Measurements from ENCODE around the gene SLC5A5. TPM values are rescaled to one million over a fixed set of nuclear protein-coding genes. Genes with fewer than 3 reads are reported as not detected.

SLC5A5 gene
- total RNA-seq, 3 donors from 2014 or later (not counting 1 experiment from before 2014, with no cell fraction given) = 0.25 to 0.43 (median 0.26) TPM

- H3K4me3 ChIP-seq (ENCODE audit: low read length) = peak overlapping the region; percentile 6
- H3K4me1 Mint-ChIP-seq = peaks cover 0 to 19% of the 10 kb centered on the region in 2 donors
- H3K9me3 Mint-ChIP-seq = no peaks in the 10 kb centered on the region
- intact Hi-C loops (cut with micrococcal nuclease) = no loop called here
- H3K27me3 ChIP-seq (ENCODE audit: control insufficient read depth, insufficient read depth, low read length) = peaks cover 18% of the 10 kb centered on the region
- peak overlapping the region; percentile 64 for H3K4me3 Mint-ChIP-seq
- 3% methylated on average over 61 of the region's 61 CpGs for WGBS (ENCODE audit: insufficient coverage)
- H3K9me3 ChIP-seq (ENCODE audit: control insufficient read depth, insufficient read depth, low read length) = no peaks in the 10 kb centered on the region
- H3K36me3 ChIP-seq (ENCODE audit: control insufficient read depth, insufficient read depth, low read length) = no peaks in the 10 kb centered on the region
- no peak overlapping the region for H3K27ac Mint-ChIP-seq
- peaks cover 6 to 19% of the 10 kb centered on the region in 2 donors for H3K27me3 Mint-ChIP-seq (ENCODE audit: low read depth in 2 of 2)
- TF ChIP-seq CTCF (IDR thresholded peaks at IDR 0.05) = no peak
- DNase-seq (peak; percentile 28 to 55), ATAC-seq (peak; percentile 20 to 37 (median 33))
- no peak overlapping the region for H3K27ac ChIP-seq (ENCODE audit: low read length)
- H3K4me1 ChIP-seq (ENCODE audit: control insufficient read depth, insufficient read depth, low read length) = peaks cover 29% of the 10 kb centered on the region
- H3K36me3 Mint-ChIP-seq = no peaks in the 10 kb centered on the region
Observed at GRCh38 chr19:17872251-17873001, 681 bp downstream of the SLC5A5 start.

- intact Hi-C loops (cut with micrococcal nuclease) = no loop called here
- Mint-ChIP-seq H3K4me3 (peak overlapping the region; percentile 64), H3K27me3 (ENCODE audit: low read depth in 2 of 2) (peaks cover 6 to 16% of the 10 kb centered on the region in 2 donors), H3K4me1 (peaks cover 0 to 19% of the 10 kb centered on the region in 2 donors), H3K36me3 (no peaks in the 10 kb centered on the region), H3K9me3 (no peaks in the 10 kb centered on the region), H3K27ac (no peak overlapping the region)
- peak; percentile 69 to 85 (median 84) for ATAC-seq
- 15% methylated on average over 61 of the region's 63 CpGs for WGBS (ENCODE audit: insufficient coverage)
- Histone ChIP-seq H3K36me3 (ENCODE audit: control insufficient read depth, insufficient read depth, low read length) (no peaks in the 10 kb centered on the region), H3K4me3 (ENCODE audit: low read length) (no peak overlapping the region), H3K9me3 (ENCODE audit: control insufficient read depth, insufficient read depth, low read length) (no peaks in the 10 kb centered on the region), H3K27me3 (ENCODE audit: control insufficient read depth, insufficient read depth, low read length) (peaks cover 18% of the 10 kb centered on the region), H3K27ac (ENCODE audit: low read length) (no peak overlapping the region), H3K4me1 (ENCODE audit: control insufficient read depth, insufficient read depth, low read length) (peaks cover 29% of the 10 kb centered on the region)
- DNase-seq = peak; percentile 25 to 84
- TF ChIP-seq CTCF (IDR thresholded peaks at IDR 0.05) = no peak
Observed at GRCh38 chr19:17873786-17874757, 2.3 kb downstream of the SLC5A5 start.

- no peaks in the 10 kb centered on the region for H3K9me3 Mint-ChIP-seq
- H3K4me1 ChIP-seq (ENCODE audit: control insufficient read depth, insufficient read depth, low read length) = peaks cover 29% of the 10 kb centered on the region
- no peak for ATAC-seq
- no peak overlapping the region for H3K4me3 ChIP-seq (ENCODE audit: low read length)
- peaks cover 0 to 19% of the 10 kb centered on the region in 2 donors for H3K4me1 Mint-ChIP-seq
- H3K36me3 Mint-ChIP-seq = no peaks in the 10 kb centered on the region
- no peaks in the 10 kb centered on the region for H3K9me3 ChIP-seq (ENCODE audit: control insufficient read depth, insufficient read depth, low read length)
- 92% methylated on average over 9 of the region's 9 CpGs for WGBS (ENCODE audit: insufficient coverage)
- H3K4me3 Mint-ChIP-seq = peak overlapping the region; percentile 47
- H3K36me3 ChIP-seq (ENCODE audit: control insufficient read depth, insufficient read depth, low read length) = no peaks in the 10 kb centered on the region
- TF ChIP-seq CTCF (IDR thresholded peaks at IDR 0.05) = no peak
- H3K27me3 ChIP-seq (ENCODE audit: control insufficient read depth, insufficient read depth, low read length) = peaks cover 18% of the 10 kb centered on the region
- peaks cover 6 to 16% of the 10 kb centered on the region in 2 donors for H3K27me3 Mint-ChIP-seq (ENCODE audit: low read depth in 2 of 2)
- no peak overlapping the region for H3K27ac Mint-ChIP-seq
- intact Hi-C loops (cut with micrococcal nuclease) = no loop called here
- no peak overlapping the region for H3K27ac ChIP-seq (ENCODE audit: low read length)
- DNase-seq = no peak
Observed at GRCh38 chr19:17874758-17875135, 3.0 kb downstream of the SLC5A5 start.
